Esophagus (tissue), 2 donors: ENCODE measurements around the gene SUCO. TPM values are rescaled to one million over a fixed set of nuclear protein-coding genes. Genes with fewer than 3 reads are reported as not detected.
A peak's percentile ranks its signal among the peaks of the same experiment; 100 is the strongest.
"Not testable (repeated sequence)": the region's sequence is repeated elsewhere in the genome, so short reads cannot be mapped to it uniquely, and the experiment has no call there.

Experiments used
- H3K27ac ChIP-seq, 2 donors: one replicate each; pipeline ENCODE4 v1.5.1; 2013; ENCODE audit warnings: low read depth in 2 of 2, mild to moderate bottlenecking in 2 of 2, inconsistent platforms in 1 of 2, low read length in 1 of 2, moderate library complexity in 1 of 2
- H3K27me3 ChIP-seq, 2 donors: one replicate each; pipeline ENCODE4 v1.6.1; 2013; ENCODE audit warnings: low read length in 2 of 2, control low read depth in 1 of 2, mild to moderate bottlenecking in 1 of 2; ENCODE audit not compliant: insufficient read depth in 2 of 2, control insufficient read depth in 1 of 2
- H3K36me3 ChIP-seq, 2 donors: one replicate each; pipeline ENCODE4 v1.6.1; 2013; ENCODE audit warnings: low read length in 1 of 2; ENCODE audit not compliant: control insufficient read depth in 2 of 2, insufficient read depth in 2 of 2
- H3K4me1 ChIP-seq, 2 donors: one replicate each; pipeline ENCODE4 v1.6.1; 2013; ENCODE audit warnings: low read length in 1 of 2; ENCODE audit not compliant: control insufficient read depth in 2 of 2, insufficient read depth in 2 of 2
- H3K4me3 ChIP-seq, 2 donors: one replicate each; pipeline ENCODE4 v1.5.1; 2013; ENCODE audit warnings: low read length in 2 of 2, mild to moderate bottlenecking in 2 of 2, low read depth in 1 of 2, moderate library complexity in 1 of 2
- H3K9me3 ChIP-seq, 2 donors: one replicate each; pipeline ENCODE4 v1.6.1; 2013; ENCODE audit warnings: mild to moderate bottlenecking in 2 of 2, low read depth in 1 of 2, low read length in 1 of 2, moderate library complexity in 1 of 2; ENCODE audit not compliant: control insufficient read depth in 2 of 2, insufficient read depth in 1 of 2
- WGBS, 2 donors: extraction: QIAGEN DNeasy Blood & Tissue Kit; methylation state at CpG; one replicate each; pipeline ENCODE4 v1.1.7; 2013; 5-methylcytosine and 5-hydroxymethylcytosine counted together
- polyA plus RNA-seq, 2 donors: library from polyadenylated mRNA; stranded (reverse); fragments of 200-250 nt; gene quantifications; one replicate each; pipeline ENCODE4 v1.2.3, GENCODE V29; 2013
- donor health status: healthy with polysubstance abuse.
- donor health status: Bipolar disorder and iron deficiency.

SUCO gene
- polyA plus RNA-seq, 2 donors: 4.9 to 10.9 TPM

- H3K27ac ChIP-seq: no peak overlapping the region
- no peaks in the 10 kb centered on the region for H3K36me3 ChIP-seq
- no peaks in the 10 kb centered on the region for H3K9me3 ChIP-seq
- WGBS, 2 donors: 79 to 83% methylated on average over 1 of the region's 1 CpG
- no peak overlapping the region for H3K4me3 ChIP-seq
- peaks cover 0 to 1% of the 10 kb centered on the region in 2 donors for H3K4me1 ChIP-seq
- no peaks in the 10 kb centered on the region for H3K27me3 ChIP-seq
Measured at GRCh38 chr1:172492421-172492820, 40.5 kb upstream of the SUCO start.

- 93 to 96% methylated on average over 2 of the region's 2 CpGs for WGBS, 2 donors
- H3K4me3 ChIP-seq: no peak overlapping the region
Measured at GRCh38 chr1:172494166-172494565, 38.8 kb upstream of the SUCO start.

GRCh38 chr1:172496127-172496526, 36.8 kb upstream of the SUCO start:
- WGBS, 2 donors: 80 to 92% methylated on average over 5 of the region's 5 CpGs
- H3K4me3 ChIP-seq, H3K27me3 ChIP-seq, H3K36me3 ChIP-seq, H3K27ac ChIP-seq, H3K4me1 ChIP-seq, H3K9me3 ChIP-seq: not testable (repeated sequence)

More at GRCh38 chr1:172494166-172494565, 38.8 kb upstream of the SUCO start:
- Histone ChIP-seq H3K27me3 (no peaks in the 10 kb centered on the region), H3K9me3 (no peaks in the 10 kb centered on the region), H3K4me1 (peaks cover 0 to 1% of the 10 kb centered on the region in 2 donors), H3K36me3 (no peaks in the 10 kb centered on the region), H3K27ac (no peak overlapping the region)

- WGBS, 2 donors: 19 to 29% methylated on average over 1 of the region's 1 CpG
- H3K36me3 ChIP-seq: no peaks in the 10 kb centered on the region
- no peak overlapping the region for H3K4me3 ChIP-seq
- peaks cover 1 to 3% of the 10 kb centered on the region in 2 donors for H3K4me1 ChIP-seq
- H3K9me3 ChIP-seq: no peaks in the 10 kb centered on the region
- no peak overlapping the region for H3K27ac ChIP-seq
- no peaks in the 10 kb centered on the region for H3K27me3 ChIP-seq
Measured at GRCh38 chr1:172496678-172497077, 36.3 kb upstream of the SUCO start.

DNA sequence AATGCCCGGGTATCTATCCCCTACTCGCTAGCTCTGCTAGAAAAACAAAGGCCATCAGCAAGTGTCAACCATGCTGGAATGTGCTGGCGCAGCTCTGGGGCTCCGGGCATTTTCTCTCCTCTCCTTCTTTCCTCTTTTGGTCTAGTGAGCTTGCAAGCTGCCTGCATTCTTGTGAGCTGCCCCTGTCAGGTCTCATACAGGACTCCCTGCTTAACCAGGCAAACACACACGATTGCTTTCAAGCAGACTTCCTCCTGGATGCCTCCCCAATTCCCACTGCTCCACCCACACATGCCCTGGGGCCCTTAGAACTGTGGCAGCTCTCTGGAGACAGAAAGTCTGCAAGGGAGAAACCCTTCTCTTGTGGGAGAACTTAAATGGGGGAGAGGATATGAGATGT, 35.7 kb upstream of the SUCO start:
- H3K9me3 ChIP-seq: no peaks in the 10 kb centered on the region
- H3K27ac ChIP-seq: peak overlapping the region; percentile 47 to 57
- H3K36me3 ChIP-seq: no peaks in the 10 kb centered on the region
- WGBS, 2 donors: 26 to 35% methylated on average over 5 of the region's 5 CpGs
- H3K4me1 ChIP-seq: peaks cover 1 to 3% of the 10 kb centered on the region in 2 donors
- no peak overlapping the region for H3K4me3 ChIP-seq
- H3K27me3 ChIP-seq: no peaks in the 10 kb centered on the region

GRCh38 chr1:172498857-172499256, 34.1 kb upstream of the SUCO start:
- Histone ChIP-seq H3K4me3 (no peak overlapping the region), H3K27ac (peak overlapping the region in 1 of 2 donors; percentile 14), H3K36me3 (no peaks in the 10 kb centered on the region), H3K4me1 (peaks cover 1 to 3% of the 10 kb centered on the region in 2 donors), H3K9me3 (no peaks in the 10 kb centered on the region), H3K27me3 (no peaks in the 10 kb centered on the region)
- WGBS, 2 donors: 55 to 56% methylated on average over 2 of the region's 2 CpGs

- H3K4me1 ChIP-seq: peaks cover 1 to 3% of the 10 kb centered on the region in 2 donors
- H3K27me3 ChIP-seq: no peaks in the 10 kb centered on the region
- no peaks in the 10 kb centered on the region for H3K9me3 ChIP-seq
- no peaks in the 10 kb centered on the region for H3K36me3 ChIP-seq
- WGBS, 2 donors: 46 to 52% methylated on average over 3 of the region's 3 CpGs
- H3K27ac ChIP-seq: peak overlapping the region; percentile 68 to 71
- H3K4me3 ChIP-seq: no peak overlapping the region
Measured at GRCh38 chr1:172499636-172500141, 33.3 kb upstream of the SUCO start.

- Histone ChIP-seq H3K9me3 (no peaks in the 10 kb centered on the region), H3K27me3 (no peaks in the 10 kb centered on the region), H3K27ac (peak overlapping the region; percentile 67 to 68), H3K4me3 (no peak overlapping the region), H3K36me3 (no peaks in the 10 kb centered on the region), H3K4me1 (peaks cover 1 to 3% of the 10 kb centered on the region in 2 donors)
- WGBS, 2 donors: 48 to 52% methylated on average over 2 of the region's 2 CpGs
Measured at GRCh38 chr1:172500207-172500606, 32.7 kb upstream of the SUCO start.

- Histone ChIP-seq H3K4me1 (no peaks in the 10 kb centered on the region), H3K9me3 (no peaks in the 10 kb centered on the region), H3K27ac (no peak overlapping the region), H3K27me3 (no peaks in the 10 kb centered on the region), H3K36me3 (no peaks in the 10 kb centered on the region), H3K4me3 (no peak overlapping the region)
Measured at GRCh38 chr1:172507741-172508140, 25.2 kb upstream of the SUCO start.

DNA sequence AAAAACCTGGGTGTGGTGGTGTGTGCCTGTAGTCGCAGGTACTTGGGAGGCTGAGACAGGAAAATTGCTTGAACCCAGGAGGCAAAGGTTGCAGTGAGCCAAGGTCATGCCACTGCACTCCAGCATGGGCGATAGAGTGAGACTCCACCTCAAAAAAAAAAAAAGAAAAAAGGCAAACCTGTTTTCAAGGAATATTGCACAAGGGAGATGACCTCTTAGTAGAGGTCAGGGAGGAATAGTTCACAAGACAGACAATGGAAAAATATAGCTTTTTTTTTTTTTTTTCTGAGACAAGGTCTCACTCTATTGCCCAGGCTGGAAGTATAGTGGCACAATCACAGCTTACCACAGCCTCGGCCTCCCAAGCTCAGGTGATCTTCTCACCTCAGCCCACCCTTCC, 22.5 kb upstream of the SUCO start:
- WGBS, 2 donors: 92 to 94% methylated on average over 3 of the region's 3 CpGs
- no peak overlapping the region for H3K27ac ChIP-seq
- H3K27me3 ChIP-seq: no peaks in the 10 kb centered on the region
- no peaks in the 10 kb centered on the region for H3K4me1 ChIP-seq
- no peaks in the 10 kb centered on the region for H3K36me3 ChIP-seq
- H3K9me3 ChIP-seq: no peaks in the 10 kb centered on the region
- no peak overlapping the region for H3K4me3 ChIP-seq
